Esophagus squamous epithelium (tissue), 4 donors: ENCODE measurements around the gene KLRC2.
"Not testable (repeated sequence)": the region's sequence is repeated elsewhere in the genome, so short reads cannot be mapped to it uniquely, and the experiment has no call there.

ENCODE experiments used
- POLR2A ChIP-seq, 4 donors: fragments of 450-650 bp; IDR thresholded peaks; one replicate each; pipeline ENCODE4 v1.6.1; 2017; ENCODE audit warnings: antibody characterized with exemption in 4 of 4, mild to moderate bottlenecking in 4 of 4, moderate library complexity in 3 of 4
- TF ChIP-seq, protein P1 (sequence below), 6 experiments: fragments of 450-650 bp in 4 of 6; fragments of 200-600 bp in 2 of 6; sonication (generic) in 2 of 6; IDR thresholded peaks; one replicate each; pipeline ENCODE4 v1.5.1; 2016 to 2019; ENCODE audit warnings: antibody characterized with exemption in 6 of 6, mild to moderate bottlenecking in 4 of 6, moderate library complexity in 4 of 6

DNA sequence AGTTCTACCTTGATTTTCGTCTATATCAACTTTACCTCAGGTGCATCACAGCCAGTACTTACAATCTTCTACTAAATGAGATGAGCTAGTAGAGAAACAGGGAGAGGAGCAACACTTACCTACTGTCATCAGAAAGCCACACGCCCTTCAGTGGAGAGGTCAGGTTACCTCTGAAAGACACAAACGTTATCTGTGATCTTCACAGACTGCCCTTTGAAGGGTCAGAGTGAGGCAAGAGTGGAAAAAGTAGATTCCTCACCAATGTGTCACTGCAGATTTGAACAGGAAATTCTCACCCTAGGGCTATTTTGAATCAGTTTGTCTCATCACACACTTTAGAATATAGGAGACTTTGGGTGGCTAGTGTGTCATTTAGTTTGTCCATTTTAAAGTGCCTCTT is 13.7 kb downstream of the KLRC2 start:
- TF ChIP-seq, protein P1, sequence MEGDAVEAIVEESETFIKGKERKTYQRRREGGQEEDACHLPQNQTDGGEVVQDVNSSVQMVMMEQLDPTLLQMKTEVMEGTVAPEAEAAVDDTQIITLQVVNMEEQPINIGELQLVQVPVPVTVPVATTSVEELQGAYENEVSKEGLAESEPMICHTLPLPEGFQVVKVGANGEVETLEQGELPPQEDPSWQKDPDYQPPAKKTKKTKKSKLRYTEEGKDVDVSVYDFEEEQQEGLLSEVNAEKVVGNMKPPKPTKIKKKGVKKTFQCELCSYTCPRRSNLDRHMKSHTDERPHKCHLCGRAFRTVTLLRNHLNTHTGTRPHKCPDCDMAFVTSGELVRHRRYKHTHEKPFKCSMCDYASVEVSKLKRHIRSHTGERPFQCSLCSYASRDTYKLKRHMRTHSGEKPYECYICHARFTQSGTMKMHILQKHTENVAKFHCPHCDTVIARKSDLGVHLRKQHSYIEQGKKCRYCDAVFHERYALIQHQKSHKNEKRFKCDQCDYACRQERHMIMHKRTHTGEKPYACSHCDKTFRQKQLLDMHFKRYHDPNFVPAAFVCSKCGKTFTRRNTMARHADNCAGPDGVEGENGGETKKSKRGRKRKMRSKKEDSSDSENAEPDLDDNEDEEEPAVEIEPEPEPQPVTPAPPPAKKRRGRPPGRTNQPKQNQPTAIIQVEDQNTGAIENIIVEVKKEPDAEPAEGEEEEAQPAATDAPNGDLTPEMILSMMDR (IDR thresholded peaks at IDR 0.05), result not testable (repeated sequence)
- TF ChIP-seq POLR2A (IDR thresholded peaks at IDR 0.05), result not testable (repeated sequence)
